Measurements from ENCODE around the gene MPPED2. TPM values are rescaled to one million over a fixed set of nuclear protein-coding genes. Genes with fewer than 3 reads are reported as not detected.
A peak's percentile ranks its signal among the peaks of the same experiment; 100 is the strongest.

Gene MPPED2
- total and polyA plus RNA-seq, 12 donors: 2.1 to 28.3 (median 5.7) TPM

DNA sequence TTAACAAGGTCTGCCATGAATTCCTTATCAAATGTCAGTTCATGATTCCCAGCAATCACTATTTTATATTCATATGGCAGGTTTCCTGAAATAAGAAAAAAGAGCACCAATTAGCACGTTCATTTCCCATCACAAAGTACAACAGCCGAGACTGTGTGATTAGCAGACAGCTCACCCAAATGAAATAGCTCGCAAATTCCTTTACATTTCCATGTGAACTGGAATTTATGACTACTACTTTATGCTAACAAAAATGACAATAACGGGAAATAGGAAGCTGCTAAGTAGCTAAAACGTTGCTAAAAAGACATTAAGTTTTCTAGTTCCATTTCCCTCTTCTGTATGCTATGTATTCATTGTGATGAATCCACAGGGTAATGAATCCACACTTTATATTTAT is 90.7 kb downstream of the MPPED2 start:
- intact Hi-C loops (cut with DNase I): no loop called here
- DNase-seq: no peak
- no peak overlapping the region for H3K27ac ChIP-seq
- no peak overlapping the region for H3K4me3 ChIP-seq
- no peaks in the 10 kb centered on the region for H3K36me3 ChIP-seq (replicated peaks in 1 of 2)
- no peaks in the 10 kb centered on the region for H3K4me1 ChIP-seq (replicated peaks in 1 of 2)
- no peak for TF ChIP-seq POLR2A (IDR thresholded peaks at IDR 0.05)
- TF ChIP-seq, protein P1, sequence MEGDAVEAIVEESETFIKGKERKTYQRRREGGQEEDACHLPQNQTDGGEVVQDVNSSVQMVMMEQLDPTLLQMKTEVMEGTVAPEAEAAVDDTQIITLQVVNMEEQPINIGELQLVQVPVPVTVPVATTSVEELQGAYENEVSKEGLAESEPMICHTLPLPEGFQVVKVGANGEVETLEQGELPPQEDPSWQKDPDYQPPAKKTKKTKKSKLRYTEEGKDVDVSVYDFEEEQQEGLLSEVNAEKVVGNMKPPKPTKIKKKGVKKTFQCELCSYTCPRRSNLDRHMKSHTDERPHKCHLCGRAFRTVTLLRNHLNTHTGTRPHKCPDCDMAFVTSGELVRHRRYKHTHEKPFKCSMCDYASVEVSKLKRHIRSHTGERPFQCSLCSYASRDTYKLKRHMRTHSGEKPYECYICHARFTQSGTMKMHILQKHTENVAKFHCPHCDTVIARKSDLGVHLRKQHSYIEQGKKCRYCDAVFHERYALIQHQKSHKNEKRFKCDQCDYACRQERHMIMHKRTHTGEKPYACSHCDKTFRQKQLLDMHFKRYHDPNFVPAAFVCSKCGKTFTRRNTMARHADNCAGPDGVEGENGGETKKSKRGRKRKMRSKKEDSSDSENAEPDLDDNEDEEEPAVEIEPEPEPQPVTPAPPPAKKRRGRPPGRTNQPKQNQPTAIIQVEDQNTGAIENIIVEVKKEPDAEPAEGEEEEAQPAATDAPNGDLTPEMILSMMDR (IDR thresholded peaks at IDR 0.05): no peak
- no peaks in the 10 kb centered on the region for H3K27me3 ChIP-seq
- H3K9me3 ChIP-seq (replicated peaks in 1 of 3): no peaks in the 10 kb centered on the region
- 59 to 66% (median 64%) methylated on average over 5 of the region's 5 CpGs for WGBS, 4 donors

DNA sequence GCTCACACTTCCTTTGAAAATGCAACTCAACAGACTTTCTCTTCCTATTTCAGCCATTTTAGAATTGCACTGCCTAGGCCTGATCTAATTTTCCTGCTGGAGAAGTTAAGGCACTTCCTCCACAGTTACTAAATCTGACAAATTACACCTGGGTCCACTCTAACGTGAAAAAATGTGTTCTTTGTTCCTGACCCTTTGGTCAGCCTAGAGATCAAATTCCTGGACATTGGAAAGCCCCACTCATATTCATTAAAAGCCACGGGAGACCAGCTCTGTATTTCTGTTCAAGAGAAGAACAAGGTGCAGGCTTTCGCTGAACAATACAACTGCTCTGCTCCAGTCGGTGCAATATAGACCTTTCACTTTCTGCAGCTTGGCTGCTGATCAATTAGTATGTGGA is 96.6 kb downstream of the MPPED2 start:
- no peaks in the 10 kb centered on the region for H3K27me3 ChIP-seq
- no peak for DNase-seq
- intact Hi-C loops (cut with DNase I): no loop called here
- H3K4me1 ChIP-seq (replicated peaks in 1 of 2): peaks cover 0 to 12% of the 10 kb centered on the region in 2 donors
- no peak for TF ChIP-seq POLR2A (IDR thresholded peaks at IDR 0.05)
- TF ChIP-seq, protein P1 (IDR thresholded peaks at IDR 0.05): no peak
- H3K4me3 ChIP-seq: no peak overlapping the region
- no peak overlapping the region for H3K27ac ChIP-seq
- 67 to 72% (median 72%) methylated on average over 4 of the region's 4 CpGs for WGBS, 4 donors
- H3K9me3 ChIP-seq (replicated peaks in 1 of 3): no peaks in the 10 kb centered on the region
- no peaks in the 10 kb centered on the region for H3K36me3 ChIP-seq (replicated peaks in 1 of 2)

DNA sequence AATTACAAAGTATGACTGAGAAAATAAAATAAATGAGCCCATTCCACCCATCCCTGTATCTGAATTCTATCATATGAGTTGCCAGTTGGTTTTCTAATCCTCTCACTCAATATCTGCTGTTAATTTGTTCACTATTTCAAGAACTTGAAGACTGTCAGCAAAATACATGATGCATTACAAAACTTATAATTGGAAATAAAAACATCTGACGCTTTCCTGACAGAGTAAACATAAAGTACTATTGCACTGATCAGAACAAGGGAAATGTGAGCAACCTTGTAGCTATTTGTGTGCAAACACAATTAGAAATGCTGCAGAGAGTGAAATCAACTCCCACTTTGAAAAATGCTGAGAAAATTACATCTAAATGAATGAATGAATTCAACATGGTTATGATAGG is 97.1 kb downstream of the MPPED2 start:
- Histone ChIP-seq H3K9me3 (replicated peaks in 1 of 3) (no peaks in the 10 kb centered on the region), H3K27me3 (no peaks in the 10 kb centered on the region), H3K4me3 (no peak overlapping the region), H3K4me1 (replicated peaks in 1 of 2) (peaks cover 0 to 12% of the 10 kb centered on the region in 2 donors), H3K36me3 (replicated peaks in 1 of 2) (no peaks in the 10 kb centered on the region), H3K27ac (no peak overlapping the region)
- DNase-seq: no peak
- intact Hi-C loops (cut with DNase I): no loop called here
- WGBS, 4 donors: 71 to 84% (median 77%) methylated on average over 1 of the region's 1 CpG
- no peak for TF ChIP-seq POLR2A (IDR thresholded peaks at IDR 0.05)
- TF ChIP-seq, protein P1 (IDR thresholded peaks at IDR 0.05): no peak

DNA sequence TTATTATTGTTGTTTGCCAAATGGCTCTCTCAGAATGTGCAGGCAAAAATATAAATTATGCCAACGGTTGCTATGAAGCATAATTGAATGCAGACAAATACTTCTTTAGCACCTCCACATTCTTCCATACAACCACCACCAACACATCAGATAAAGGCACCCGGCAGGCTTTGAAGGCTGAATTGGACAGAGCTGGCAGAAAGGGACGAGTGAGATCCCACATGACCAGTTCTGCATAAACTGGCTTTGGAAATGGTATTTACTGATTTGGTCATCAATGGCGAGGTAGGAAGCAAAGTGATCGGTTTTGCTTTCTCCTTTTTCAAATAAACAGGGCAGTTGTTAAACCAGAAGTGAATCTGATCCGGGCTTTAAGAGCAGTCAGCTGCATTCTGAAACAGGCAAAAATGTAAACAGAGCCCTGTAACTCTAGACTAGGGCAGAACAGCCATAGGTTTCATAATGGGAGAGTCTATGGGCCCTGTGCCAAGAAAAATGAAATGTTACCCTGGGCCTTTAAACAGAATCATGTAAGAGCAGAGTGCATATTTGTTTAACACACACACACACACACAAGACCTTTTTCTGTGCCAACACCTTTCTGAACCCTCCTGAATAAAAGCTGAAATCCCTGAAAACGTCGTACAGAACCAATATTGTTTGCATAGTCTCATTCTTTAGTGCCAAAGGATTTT is 97.7 kb downstream of the MPPED2 start:
- H3K36me3 ChIP-seq (replicated peaks in 1 of 2): no peaks in the 10 kb centered on the region
- no peak overlapping the region for H3K4me3 ChIP-seq
- intact Hi-C loops (cut with DNase I): no loop called here
- peak overlapping the region in 1 of 5 donors; percentile 18 for H3K27ac ChIP-seq
- no peak for TF ChIP-seq POLR2A (IDR thresholded peaks at IDR 0.05)
- TF ChIP-seq, protein P1 (IDR thresholded peaks at IDR 0.05): no peak
- peak in 1 of 7 donors; percentile 18 for DNase-seq
- WGBS, 4 donors: 46 to 66% (median 56%) methylated on average over 8 of the region's 8 CpGs
- no peaks in the 10 kb centered on the region for H3K9me3 ChIP-seq (replicated peaks in 1 of 3)
- H3K27me3 ChIP-seq: no peaks in the 10 kb centered on the region
- H3K4me1 ChIP-seq (replicated peaks in 1 of 2): peaks cover 0 to 12% of the 10 kb centered on the region in 2 donors
